HUES64 (cell line): ENCODE results near the gene PCDH15. TPM values are rescaled to one million over a fixed set of nuclear protein-coding genes. Genes with fewer than 3 reads are reported as not detected.

ENCODE experiments used
- H3K27ac ChIP-seq: 2 replicates; pipeline ENCODE4 v1.7.0; 2013; ENCODE audit warnings: low read depth, low read length, inconsistent platforms
- H3K27me3 ChIP-seq: 2 replicates; pipeline ENCODE4 v1.6.1; 2013; ENCODE audit warnings: mild to moderate bottlenecking, low read length; ENCODE audit not compliant: insufficient read depth
- H3K36me3 ChIP-seq: 2 replicates; pipeline ENCODE4 v1.6.1; 2013; ENCODE audit warnings: mild to moderate bottlenecking, low read length; ENCODE audit not compliant: insufficient read depth
- H3K4me1 ChIP-seq: 2 replicates; pipeline ENCODE4 v1.6.1; 2013; ENCODE audit warnings: mild to moderate bottlenecking, low read length, moderate library complexity; ENCODE audit not compliant: insufficient read depth
- H3K4me3 ChIP-seq: 2 replicates; pipeline ENCODE4 v1.5.1; 2013; ENCODE audit warnings: mild to moderate bottlenecking, low read length, moderate library complexity
- H3K9ac ChIP-seq: 2 replicates; pipeline ENCODE4 v1.6.1; 2013; ENCODE audit warnings: mild to moderate bottlenecking, low read depth, low read length
- H3K9me3 ChIP-seq: 2 replicates; pipeline ENCODE4 v1.6.1; 2013; ENCODE audit warnings: low read depth, low read length; ENCODE audit not compliant: insufficient read depth
- WGBS: fragments of 150-250, 120-280 bp; methylation state at CpG from one replicate; pipeline ENCODE4 v1.1.7; 2013; ENCODE audit warnings: missing lambda C conversion rate; 5-methylcytosine and 5-hydroxymethylcytosine counted together
- polyA plus RNA-seq, 2 experiments: library from polyadenylated mRNA; stranded (reverse); fragments of 50-300 nt; gene quantifications; one replicate each; pipeline ENCODE4 v1.2.3, GENCODE V29; 2013

Gene PCDH15
- polyA plus RNA-seq (2013, experiment 1 of 2), result 0.30 TPM
- polyA plus RNA-seq (2013, experiment 2 of 2), result 1.2 TPM

- Histone ChIP-seq H3K4me3 (no peak within 1 kb of the TSS), H3K36me3 (no peaks in the 10 kb centered on the region), H3K9ac (no peak within 1 kb of the TSS), H3K27me3 (no peaks in the 10 kb centered on the region), H3K27ac (no peak within 1 kb of the TSS), H3K4me1 (peaks cover 12% of the 10 kb centered on the region), H3K9me3 (no peaks in the 10 kb centered on the region)
- 50% methylated on average over 10 of the region's 10 CpGs for WGBS
These were observed at the start of gene PCDH15 for GRCh38 chr10:54800741-54801421. Gene PCDH15 (minus strand): TSS chr10:54801231. CDS start chr10:54664262, 136,969 bp downstream.

DNA sequence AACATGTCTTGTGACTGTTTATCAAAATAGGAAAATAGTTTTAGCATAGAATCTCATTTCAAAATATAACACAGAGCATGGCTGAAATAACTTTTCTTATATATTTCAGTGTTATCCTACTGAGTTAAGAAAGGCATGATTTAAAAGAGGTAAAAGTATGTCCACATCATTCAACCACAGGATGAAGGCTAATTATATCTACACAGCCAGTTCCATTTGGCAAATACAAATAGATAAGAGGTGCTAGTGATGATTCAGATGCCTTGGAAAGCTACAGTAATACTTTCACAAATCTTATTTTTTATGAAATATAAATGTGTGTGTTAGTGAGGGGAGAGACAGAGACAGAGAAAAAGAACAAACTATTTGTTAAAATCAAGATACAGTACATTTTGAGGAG lies 42.9 kb upstream of the PCDH15 start:
- H3K27ac ChIP-seq, result no peak overlapping the region
- H3K36me3 ChIP-seq, result no peaks in the 10 kb centered on the region
- H3K4me1 ChIP-seq, result peaks cover 7% of the 10 kb centered on the region; the same call in 1 of the 2 replicates
- H3K9me3 ChIP-seq, result no peaks in the 10 kb centered on the region
- H3K27me3 ChIP-seq, result no peaks in the 10 kb centered on the region
- no peak overlapping the region for H3K4me3 ChIP-seq
- H3K9ac ChIP-seq, result no peak overlapping the region

GRCh38 chr10:54843085-54843646 lies 42.1 kb upstream of the PCDH15 start:
- Histone ChIP-seq H3K27me3 (no peaks in the 10 kb centered on the region), H3K27ac (no peak overlapping the region), H3K9ac (no peak overlapping the region), H3K36me3 (no peaks in the 10 kb centered on the region), H3K9me3 (no peaks in the 10 kb centered on the region), H3K4me1 (peaks cover 7% of the 10 kb centered on the region; the same call in 1 of the 2 replicates), H3K4me3 (no peak overlapping the region)
- 97% methylated on average over 5 of the region's 5 CpGs for WGBS

GRCh38 chr10:54837479-54837878 lies 36.4 kb upstream of the PCDH15 start:
- no peaks in the 10 kb centered on the region for H3K9me3 ChIP-seq
- no peak overlapping the region for H3K9ac ChIP-seq
- no peaks in the 10 kb centered on the region for H3K27me3 ChIP-seq
- no peak overlapping the region for H3K4me3 ChIP-seq
- no peaks in the 10 kb centered on the region for H3K36me3 ChIP-seq
- no peak overlapping the region for H3K27ac ChIP-seq
- H3K4me1 ChIP-seq, result peaks cover 4% of the 10 kb centered on the region; the same call in 1 of the 2 replicates
- WGBS, result 95% methylated on average over 4 of the region's 5 CpGs

GRCh38 chr10:54833029-54833428 lies 32.0 kb upstream of the PCDH15 start:
- Histone ChIP-seq H3K4me1 (no peaks in the 10 kb centered on the region), H3K9ac (no peak overlapping the region), H3K9me3 (no peaks in the 10 kb centered on the region), H3K27me3 (no peaks in the 10 kb centered on the region), H3K27ac (no peak overlapping the region), H3K36me3 (no peaks in the 10 kb centered on the region), H3K4me3 (no peak overlapping the region)
- no CpG with 5 or more reads among the region's 2 CpGs for WGBS

- Histone ChIP-seq H3K36me3 (no peaks in the 10 kb centered on the region), H3K9me3 (no peaks in the 10 kb centered on the region), H3K27ac (no peak overlapping the region), H3K9ac (no peak overlapping the region), H3K4me1 (no peaks in the 10 kb centered on the region), H3K4me3 (no peak overlapping the region), H3K27me3 (no peaks in the 10 kb centered on the region)
- 94% methylated on average over 1 of the region's 1 CpG for WGBS
These were observed 26.0 kb upstream of the PCDH15 start for GRCh38 chr10:54826994-54827560.

DNA sequence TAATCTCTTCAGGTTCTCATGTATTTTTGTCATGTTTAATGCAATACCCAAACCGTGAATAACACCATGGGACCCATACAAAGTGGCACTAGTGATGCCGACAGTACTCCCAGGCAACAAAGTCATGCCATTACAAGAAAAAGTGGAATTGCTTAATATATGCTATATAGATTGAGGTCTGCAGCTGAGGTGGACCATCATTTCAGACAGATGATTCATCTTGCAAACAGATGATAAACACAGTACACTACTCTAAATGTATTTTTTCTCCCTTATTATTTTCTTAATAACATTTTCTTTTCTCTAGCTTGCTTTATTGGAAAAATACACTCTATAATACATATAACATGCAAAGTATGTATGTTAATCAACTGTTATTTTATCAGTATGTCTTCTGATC lies 14.6 kb upstream of the PCDH15 start:
- Histone ChIP-seq H3K27me3 (no peaks in the 10 kb centered on the region), H3K4me3 (no peak overlapping the region), H3K4me1 (no peaks in the 10 kb centered on the region), H3K9ac (no peak overlapping the region), H3K36me3 (no peaks in the 10 kb centered on the region), H3K27ac (no peak overlapping the region), H3K9me3 (no peaks in the 10 kb centered on the region)
- 98% methylated on average over 2 of the region's 2 CpGs for WGBS

DNA sequence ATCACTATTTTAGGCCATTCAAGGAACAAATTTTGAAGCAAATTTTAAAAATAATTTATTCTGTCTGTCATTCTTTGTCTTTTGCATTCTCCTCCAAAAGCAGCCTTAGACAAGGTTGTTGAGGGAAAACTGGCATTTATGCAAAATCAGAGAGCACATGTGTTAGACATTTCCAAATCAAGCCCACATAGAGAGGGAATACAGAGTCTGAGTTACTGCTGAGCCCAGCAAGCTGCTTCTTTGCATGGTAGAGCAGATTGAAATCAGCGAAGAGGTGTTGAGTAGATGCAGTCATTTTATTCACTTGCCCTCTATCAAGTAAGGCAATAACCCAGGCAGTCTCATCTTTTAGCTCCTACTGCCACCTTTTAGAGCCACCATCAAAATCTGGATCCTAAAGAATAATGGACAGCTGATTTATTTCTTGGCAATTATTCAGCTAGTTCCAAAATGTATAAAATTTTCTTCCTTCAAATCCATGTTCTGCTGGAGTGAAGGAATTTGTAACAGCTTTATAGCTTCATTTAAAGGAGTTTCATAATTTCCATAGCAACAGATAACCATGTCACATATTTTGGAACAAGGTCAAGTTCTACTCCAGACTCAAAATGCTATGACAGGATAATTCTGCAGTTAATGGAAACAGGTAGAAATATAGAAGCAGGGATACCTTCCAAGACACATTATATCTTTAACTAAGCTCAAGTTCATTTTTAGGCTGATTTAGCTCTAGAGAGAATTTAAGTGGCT lies 7.3 kb upstream of the PCDH15 start:
- H3K9ac ChIP-seq, result no peak overlapping the region
- no peak overlapping the region for H3K27ac ChIP-seq
- no peak overlapping the region for H3K4me3 ChIP-seq
- H3K4me1 ChIP-seq, result peaks cover 6% of the 10 kb centered on the region; the same call in 1 of the 2 replicates
- 92% methylated on average over 1 of the region's 1 CpG for WGBS
- H3K36me3 ChIP-seq, result no peaks in the 10 kb centered on the region
- H3K27me3 ChIP-seq, result no peaks in the 10 kb centered on the region
- H3K9me3 ChIP-seq, result no peaks in the 10 kb centered on the region

- no peaks in the 10 kb centered on the region for H3K36me3 ChIP-seq
- 83% methylated on average over 1 of the region's 1 CpG for WGBS
- H3K27ac ChIP-seq, result no peak overlapping the region
- no peak overlapping the region for H3K4me3 ChIP-seq
- H3K9me3 ChIP-seq, result no peaks in the 10 kb centered on the region
- H3K4me1 ChIP-seq, result peaks cover 7% of the 10 kb centered on the region; the same call in 1 of the 2 replicates
- no peak overlapping the region for H3K9ac ChIP-seq
- no peaks in the 10 kb centered on the region for H3K27me3 ChIP-seq
These were observed 1.5 kb downstream of the PCDH15 start for GRCh38 chr10:54799506-54799905.

GRCh38 chr10:54797636-54798321 lies 3.3 kb downstream of the PCDH15 start:
- H3K9me3 ChIP-seq, result no peaks in the 10 kb centered on the region
- H3K4me3 ChIP-seq, result no peak overlapping the region
- H3K36me3 ChIP-seq, result no peaks in the 10 kb centered on the region
- H3K9ac ChIP-seq, result no peak overlapping the region
- peaks cover 7% of the 10 kb centered on the region; the same call in 1 of the 2 replicates for H3K4me1 ChIP-seq
- WGBS, result 79% methylated on average over 8 of the region's 9 CpGs
- no peaks in the 10 kb centered on the region for H3K27me3 ChIP-seq
- H3K27ac ChIP-seq, result no peak overlapping the region
